Caco-2 (cell line): Measurements from ENCODE around the gene ATXN10. TPM values are rescaled to one million over a fixed set of nuclear protein-coding genes. Genes with fewer than 3 reads are reported as not detected.

Experiments used
- BruUV-seq: library from RNA; stranded (reverse); fragments of 400-500 nt; replicated peaks from 2 replicates; lab custom pipeline; 2021; lab: Mats Ljungman, UMichigan
- CTCF ChIA-PET: fragments of 300-600 bp; sonication (Branson Sonifier 250); formaldehyde crosslinking; loops from one replicate; lab custom pipeline; 2022; ENCODE audit warnings: antibody characterized with exemption; lab: Charles Lee
- POLR2A ChIA-PET: fragments of 300-600 bp; sonication (Branson Sonifier 250); formaldehyde crosslinking; loops from one replicate; lab custom pipeline; 2022; ENCODE audit warnings: antibody characterized with exemption; lab: Charles Lee
- DNase-seq, 2 experiments: peaks; one replicate each; pipeline versions ENCODE4 v3.0.0 to v3.0.0-alpha.2; 2020 to 2022
- H3K27me3 ChIP-seq: replicated peaks from 2 replicates; pipeline ENCODE4 v1.6.0; 2011; ENCODE audit warnings: low read length; ENCODE audit not compliant: control insufficient read depth, insufficient read depth
- H3K36me3 ChIP-seq: 2 replicates; pipeline ENCODE4 v1.5.1; 2011; ENCODE audit warnings: low read length; ENCODE audit not compliant: control insufficient read depth, insufficient read depth
- H3K4me1 ChIP-seq: fragments of 250-450 bp; sonication (Bioruptor Pico); 2 replicates; pipeline ENCODE4 v1.5.1; 2020; ENCODE audit warnings: mild to moderate bottlenecking
- H3K4me3 ChIP-seq: 2 replicates; pipeline ENCODE4 v1.5.1; 2011; ENCODE audit warnings: low read depth, mild to moderate bottlenecking, control low read depth, low read length
- H3K9me3 ChIP-seq: fragments of 250-450 bp; sonication (Bioruptor Pico); 2 replicates; pipeline ENCODE4 v1.5.1; 2020; ENCODE audit warnings: mild to moderate bottlenecking, moderate library complexity
- H3K27ac Mint-ChIP-seq: one replicate; pipeline ENCODE4 v1.8.0; 2022; ENCODE audit warnings: mixed read lengths; ENCODE audit not compliant: unreplicated experiment
- H3K27me3 Mint-ChIP-seq: one replicate; pipeline ENCODE4 v1.8.0; 2022; ENCODE audit warnings: mixed read lengths; ENCODE audit not compliant: insufficient read depth, unreplicated experiment
- H3K36me3 Mint-ChIP-seq: one replicate; pipeline ENCODE4 v1.8.0; 2022; ENCODE audit warnings: mild to moderate bottlenecking, mixed read lengths; ENCODE audit not compliant: insufficient read depth, unreplicated experiment
- H3K4me1 Mint-ChIP-seq: one replicate; pipeline ENCODE4 v1.8.0; 2022; ENCODE audit warnings: low read depth, mixed read lengths; ENCODE audit not compliant: unreplicated experiment
- H3K4me3 Mint-ChIP-seq: one replicate; pipeline ENCODE4 v1.8.0; 2022; ENCODE audit warnings: mild to moderate bottlenecking, moderate library complexity, mixed read lengths; ENCODE audit not compliant: unreplicated experiment
- H3K9me3 Mint-ChIP-seq: one replicate; pipeline ENCODE4 v1.8.0; 2022; ENCODE audit warnings: mixed read lengths; ENCODE audit not compliant: unreplicated experiment
- CTCF ChIP-seq, 2 experiments: fragments of 200-600 bp in 1 of 2; IDR thresholded peaks; 1 replicate in 1 of 2; 2 replicates in 1 of 2; pipeline versions ENCODE4 v1.5.1 to v1.8.0; 2011 to 2022; ENCODE audit warnings: antibody characterized with exemption in 1 of 2, control low read depth in 1 of 2, inconsistent platforms in 1 of 2, low read depth in 1 of 2, low read length in 1 of 2, mild to moderate bottlenecking in 1 of 2, moderate library complexity in 1 of 2; ENCODE audit not compliant: insufficient read depth in 1 of 2, severe bottlenecking in 1 of 2, unreplicated experiment in 1 of 2
- intact Hi-C: fragments of 100-400 bp; cut with micrococcal nuclease; formaldehyde crosslinking; loops from one replicate; pipeline ENCODE4 v1.10.0; 2022; ENCODE audit not compliant: unreplicated experiment
- total RNA-seq: library from RNA; stranded (reverse); gene quantifications from 2 replicates; pipeline ENCODE4 v1.2.3, GENCODE V29; 2022

Gene ATXN10
- total RNA-seq, 1 experiment from 2014 or later, result 155 TPM

- no peaks in the 10 kb centered on the region for H3K4me1 ChIP-seq
- Mint-ChIP-seq H3K27ac (no peak overlapping the region), H3K27me3 (peaks cover 6% of the 10 kb centered on the region), H3K4me1 (no peaks in the 10 kb centered on the region), H3K36me3 (peaks cover 6% of the 10 kb centered on the region), H3K4me3 (no peak overlapping the region), H3K9me3 (no peaks in the 10 kb centered on the region)
- DNase-seq, result no peak
- no peak overlapping the region for H3K4me3 ChIP-seq
- CTCF ChIA-PET, result no interaction called here
- BruUV-seq, result no TSS peak
- H3K36me3 ChIP-seq, result no peaks in the 10 kb centered on the region
- intact Hi-C loops, result loop anchor here (5.0 to 10.0 kb wide), 2 partner anchors 216 to 284 kb away; no protein-coding TSS in a partner anchor
- H3K9me3 ChIP-seq, result no peaks in the 10 kb centered on the region
- no peak for TF ChIP-seq CTCF (IDR thresholded peaks at IDR 0.05; ENCODE audit: insufficient read depth in 1 of 2, low read depth in 1 of 2, low read length in 1 of 2, severe bottlenecking in 1 of 2, unreplicated experiment in 1 of 2)
- no peaks in the 10 kb centered on the region for H3K27me3 ChIP-seq
- POLR2A ChIA-PET, result no interaction called here
Observed at GRCh38 chr22:45861259-45861658, 189.6 kb downstream of the ATXN10 start.

GRCh38 chr22:45863981-45864751 is 192.5 kb downstream of the ATXN10 start:
- peak; percentile 89 to 90 for TF ChIP-seq CTCF (IDR thresholded peaks at IDR 0.05; ENCODE audit: insufficient read depth in 1 of 2, low read depth in 1 of 2, low read length in 1 of 2, severe bottlenecking in 1 of 2, unreplicated experiment in 1 of 2)
- POLR2A ChIA-PET, result interaction anchor here (0.6 kb wide), 1 partner anchor 180 kb away, joined by 3 read pairs; no protein-coding TSS in a partner anchor
- H3K4me1 Mint-ChIP-seq, result no peaks in the 10 kb centered on the region
- no peak overlapping the region for H3K27ac Mint-ChIP-seq
- no TSS peak for BruUV-seq
- peaks cover 17% of the 10 kb centered on the region for H3K27me3 Mint-ChIP-seq
- Histone ChIP-seq H3K27me3 (no peaks in the 10 kb centered on the region; the same call in 1 of the 2 replicates), H3K36me3 (no peaks in the 10 kb centered on the region), H3K4me3 (no peak overlapping the region), H3K9me3 (no peaks in the 10 kb centered on the region), H3K4me1 (no peaks in the 10 kb centered on the region)
- CTCF ChIA-PET, result interaction anchor here (0.5 to 2.6 kb wide), 9 partner anchors 12 to 286 kb away, joined by 3 to 17 read pairs (median 4); partner anchors contain the start of gene WNT7B
- DNase-seq, result peak; percentile 64 to 86
- intact Hi-C loops, result loop anchor here (2.0 to 10.0 kb wide), 3 partner anchors 105 to 287 kb away; no protein-coding TSS in a partner anchor
- no peaks in the 10 kb centered on the region for H3K9me3 Mint-ChIP-seq
- no peak overlapping the region for H3K4me3 Mint-ChIP-seq
- H3K36me3 Mint-ChIP-seq, result peaks cover 6% of the 10 kb centered on the region

- Histone ChIP-seq H3K4me1 (no peaks in the 10 kb centered on the region), H3K36me3 (no peaks in the 10 kb centered on the region), H3K27me3 (peaks cover 1% of the 10 kb centered on the region; the same call in 1 of the 2 replicates), H3K4me3 (no peak overlapping the region), H3K9me3 (no peaks in the 10 kb centered on the region)
- Mint-ChIP-seq H3K9me3 (no peaks in the 10 kb centered on the region), H3K27ac (no peak overlapping the region), H3K27me3 (peaks cover 17% of the 10 kb centered on the region), H3K36me3 (peaks cover 6% of the 10 kb centered on the region), H3K4me1 (no peaks in the 10 kb centered on the region), H3K4me3 (no peak overlapping the region)
- BruUV-seq, result no TSS peak
- intact Hi-C loops, result loop anchor here (2.0 to 10.0 kb wide), 3 partner anchors 104 to 288 kb away; no protein-coding TSS in a partner anchor
- TF ChIP-seq CTCF (IDR thresholded peaks at IDR 0.05; ENCODE audit: insufficient read depth in 1 of 2, low read depth in 1 of 2, low read length in 1 of 2, severe bottlenecking in 1 of 2, unreplicated experiment in 1 of 2), result no peak
- CTCF ChIA-PET, result interaction anchor here (0.7 to 2.6 kb wide), 3 partner anchors 105 to 228 kb away, joined by 4 to 17 read pairs (median 6); partner anchors contain the start of gene WNT7B
- POLR2A ChIA-PET, result no interaction called here
- DNase-seq, result no peak
Observed at GRCh38 chr22:45864959-45865476, 193.4 kb downstream of the ATXN10 start.
